Measurements from ENCODE around the gene CAMK2D. TPM values are rescaled to one million over a fixed set of nuclear protein-coding genes. Genes with fewer than 3 reads are reported as not detected.

Gene CAMK2D
- total RNA-seq, 6 donors from 2014 or later, result 41.0 to 75.8 (median 51.9) TPM

GRCh38 chr4:113596396-113596795, 165.1 kb downstream of the CAMK2D start:
- Histone ChIP-seq H3K9me3 (no peaks in the 10 kb centered on the region), H3K27ac (no peak overlapping the region), H3K27me3 (no peaks in the 10 kb centered on the region), H3K36me3 (no peaks in the 10 kb centered on the region), H3K4me1 (peaks cover 0 to 7% (median 0%) of the 10 kb centered on the region in 4 donors), H3K4me3 (no peak overlapping the region)
- TF ChIP-seq POLR2A (IDR thresholded peaks at IDR 0.05) (no peak), CTCF (IDR thresholded peaks at IDR 0.05) (no peak), EP300 (IDR thresholded peaks at IDR 0.05) (no peak), POLR2AphosphoS5 (IDR thresholded peaks at IDR 0.05) (no peak)
- DNase-seq (no peak), ATAC-seq (ENCODE audit: low FRiP score in 2 of 2) (no peak)
- 93 to 95% methylated on average over 6 of the region's 6 CpGs for WGBS, 2 donors

- TF ChIP-seq EP300 (IDR thresholded peaks at IDR 0.05) (no peak), CTCF (IDR thresholded peaks at IDR 0.05) (no peak), POLR2A (IDR thresholded peaks at IDR 0.05) (no peak), POLR2AphosphoS5 (IDR thresholded peaks at IDR 0.05) (no peak)
- Histone ChIP-seq H3K9me3 (no peaks in the 10 kb centered on the region), H3K36me3 (no peaks in the 10 kb centered on the region), H3K4me1 (peaks cover 0 to 7% (median 0%) of the 10 kb centered on the region in 4 donors), H3K27ac (no peak overlapping the region), H3K27me3 (no peaks in the 10 kb centered on the region), H3K4me3 (no peak overlapping the region)
- DNase-seq, result no peak
- ATAC-seq (ENCODE audit: low FRiP score in 2 of 2), result no peak
- 84 to 97% methylated on average over 2 of the region's 2 CpGs for WGBS, 2 donors
These were observed 167.3 kb downstream of the CAMK2D start for GRCh38 chr4:113594231-113594556.

- Histone ChIP-seq H3K27ac (no peak overlapping the region), H3K4me1 (peaks cover 0 to 7% (median 0%) of the 10 kb centered on the region in 4 donors), H3K27me3 (no peaks in the 10 kb centered on the region), H3K9me3 (no peaks in the 10 kb centered on the region), H3K4me3 (no peak overlapping the region), H3K36me3 (no peaks in the 10 kb centered on the region)
- no peak for DNase-seq
- no peak for ATAC-seq (ENCODE audit: low FRiP score in 2 of 2)
- WGBS, 2 donors, result 84 to 85% methylated on average over 1 of the region's 1 CpG
- TF ChIP-seq POLR2AphosphoS5 (IDR thresholded peaks at IDR 0.05) (no peak), EP300 (IDR thresholded peaks at IDR 0.05) (no peak), CTCF (IDR thresholded peaks at IDR 0.05) (no peak), POLR2A (IDR thresholded peaks at IDR 0.05) (no peak)
These were observed 167.9 kb downstream of the CAMK2D start for GRCh38 chr4:113593400-113594230.

GRCh38 chr4:113591982-113592381, 169.6 kb downstream of the CAMK2D start:
- WGBS, 2 donors, result 21 to 68% methylated on average over 1 of the region's 1 CpG
- Histone ChIP-seq H3K9me3 (no peaks in the 10 kb centered on the region), H3K27ac (no peak overlapping the region), H3K27me3 (no peaks in the 10 kb centered on the region), H3K4me3 (no peak overlapping the region), H3K36me3 (no peaks in the 10 kb centered on the region), H3K4me1 (peaks cover 0 to 7% (median 0%) of the 10 kb centered on the region in 4 donors)
- ATAC-seq (ENCODE audit: low FRiP score in 2 of 2), result no peak
- no peak for DNase-seq
- no peak for TF ChIP-seq EP300 (IDR thresholded peaks at IDR 0.05)
- no peak for TF ChIP-seq POLR2AphosphoS5 (IDR thresholded peaks at IDR 0.05)
- TF ChIP-seq CTCF (IDR thresholded peaks at IDR 0.05), result no peak
- TF ChIP-seq POLR2A (IDR thresholded peaks at IDR 0.05), result no peak
